Motor neuron (in vitro differentiated cells): ENCODE results near the gene C6. TPM values are rescaled to one million over a fixed set of nuclear protein-coding genes. Genes with fewer than 3 reads are reported as not detected.

Experiments used
- ATAC-seq, 8 experiments: fragments of 200-7000 bp; cut with Tn5 transposase; replicated peaks in 6 of 8; 2 replicates each; pipeline ENCODE4 v1.8.0; 2021; ENCODE audit warnings: mild to moderate bottlenecking in 8 of 8, moderate library complexity in 8 of 8
- H3K27ac ChIP-seq, 2 donors: fragments of 250-450 bp; sonication (Bioruptor Pico); 2 replicates each; pipeline ENCODE4 v1.9.0; 2021; ENCODE audit warnings: antibody characterized with exemption in 2 of 2, mild to moderate bottlenecking in 2 of 2, moderate library complexity in 1 of 2
- H3K4me1 ChIP-seq, 2 donors: fragments of 250-450 bp; sonication (Bioruptor Pico); replicated peaks in 1 of 2; 2 replicates each; pipeline ENCODE4 v1.6.1; 2021; ENCODE audit warnings: antibody characterized with exemption in 2 of 2, mild to moderate bottlenecking in 2 of 2, moderate library complexity in 1 of 2
- H3K4me3 ChIP-seq, 5 donors: fragments of 250-450 bp; sonication (Bioruptor Pico); 2 replicates each; pipeline ENCODE4 v1.9.0; 2021; ENCODE audit warnings: antibody characterized with exemption in 5 of 5, mild to moderate bottlenecking in 5 of 5, moderate library complexity in 4 of 5
- WGBS, 10 experiments: fragments of 450-650 bp; shearing (Covaris generic); methylation state at CpG; one replicate each; pipeline ENCODE4 v1.0.0; 2022; 5-methylcytosine and 5-hydroxymethylcytosine counted together
- in situ Hi-C, 9 experiments: fragments of 400-800 bp; cut with MboI; loops; one replicate each; pipeline ENCODE4 v1.15.0; 2021; ENCODE audit warnings: low sequenced_read_pairs in 9 of 9, low pct_unique_long_range_greater_than_20kb in 2 of 9; ENCODE audit not compliant: unreplicated experiment in 9 of 9
- total RNA-seq, 8 experiments: library from RNA; unstranded; fragments of 300-600 nt; gene quantifications; 2 replicates each; pipeline versions ENCODE4 v1.2.3 to v1.2.4, GENCODE V29; 2022

Gene C6
- total RNA-seq, 8 experiments from 2014 or later: 0.28 to 3.6 (median 0.51) TPM; not detected in 3

GRCh38 chr5:41148448-41148847, 64.9 kb downstream of the C6 start:
- Histone ChIP-seq H3K4me1 (no peaks in the 10 kb centered on the region), H3K4me3 (no peak overlapping the region), H3K27ac (no peak overlapping the region)
- ATAC-seq: no peak
- WGBS, 10 experiments: 20 to 80% (median 60%) methylated on average over 1 of the region's 1 CpG; no CpG with 5 or more reads in 6 of the 10 experiments
- in situ Hi-C loops: no loop called here

GRCh38 chr5:41145306-41145705, 68.0 kb downstream of the C6 start:
- no peak for ATAC-seq
- no peak overlapping the region for H3K27ac ChIP-seq
- H3K4me3 ChIP-seq: no peak overlapping the region
- in situ Hi-C loops: no loop called here
- H3K4me1 ChIP-seq: no peaks in the 10 kb centered on the region
- 37 to 100% (median 90%) methylated on average over 1 to 5 of the region's 5 CpGs for WGBS, 10 experiments

DNA sequence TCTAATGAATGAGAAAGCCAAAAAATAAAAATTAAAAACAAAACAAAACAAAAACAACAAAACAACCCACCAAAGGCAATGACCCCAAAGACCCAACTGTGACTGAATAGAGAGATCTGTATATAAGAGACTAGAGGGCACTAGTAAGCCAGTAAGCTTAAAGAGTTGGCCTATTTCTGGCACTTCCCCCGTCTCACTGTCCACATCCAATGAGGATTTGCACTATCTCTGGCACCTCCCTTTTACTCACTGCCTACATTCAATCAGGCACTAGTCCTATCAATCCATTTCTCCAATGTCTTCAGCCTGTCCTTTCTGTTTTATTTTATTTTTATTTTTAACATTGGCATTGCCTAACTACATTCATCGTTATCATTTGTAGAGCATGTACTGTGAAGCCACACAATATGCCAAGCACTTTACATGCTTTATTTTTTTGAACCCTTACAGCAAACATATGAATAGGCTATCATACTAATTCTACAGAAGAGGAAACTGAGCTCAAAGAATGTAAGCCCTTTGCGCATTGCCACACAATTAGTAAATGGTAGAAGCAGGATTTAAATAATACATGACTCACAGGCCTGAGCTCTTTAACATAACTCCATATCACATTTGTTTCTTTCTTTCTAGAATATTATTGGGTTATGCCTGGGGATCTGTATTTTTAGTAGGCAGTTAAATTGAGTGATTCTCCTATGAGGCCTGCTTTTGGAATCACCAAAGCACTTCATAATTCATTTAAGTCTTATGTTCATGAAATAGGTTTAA, 70.0 kb downstream of the C6 start:
- Histone ChIP-seq H3K4me3 (no peak overlapping the region), H3K4me1 (no peaks in the 10 kb centered on the region), H3K27ac (no peak overlapping the region)
- in situ Hi-C loops: no loop called here
- WGBS, 10 experiments: 27 to 100% (median 80%) methylated on average over 1 to 3 of the region's 3 CpGs; no CpG with 5 or more reads in 1 of the 10 experiments
- peak in 2 of 8 experiments; percentile 88 to 94 for ATAC-seq

GRCh38 chr5:41127967-41128690, 85.2 kb downstream of the C6 start:
- H3K27ac ChIP-seq: no peak overlapping the region
- H3K4me1 ChIP-seq: no peaks in the 10 kb centered on the region
- WGBS, 10 experiments: 0 to 43% (median 10%) methylated on average over 1 of the region's 1 CpG; no CpG with 5 or more reads in 1 of the 10 experiments
- peak in 5 of 8 experiments; percentile 26 to 95 (median 37) for ATAC-seq
- in situ Hi-C loops: no loop called here
- H3K4me3 ChIP-seq: no peak overlapping the region

DNA sequence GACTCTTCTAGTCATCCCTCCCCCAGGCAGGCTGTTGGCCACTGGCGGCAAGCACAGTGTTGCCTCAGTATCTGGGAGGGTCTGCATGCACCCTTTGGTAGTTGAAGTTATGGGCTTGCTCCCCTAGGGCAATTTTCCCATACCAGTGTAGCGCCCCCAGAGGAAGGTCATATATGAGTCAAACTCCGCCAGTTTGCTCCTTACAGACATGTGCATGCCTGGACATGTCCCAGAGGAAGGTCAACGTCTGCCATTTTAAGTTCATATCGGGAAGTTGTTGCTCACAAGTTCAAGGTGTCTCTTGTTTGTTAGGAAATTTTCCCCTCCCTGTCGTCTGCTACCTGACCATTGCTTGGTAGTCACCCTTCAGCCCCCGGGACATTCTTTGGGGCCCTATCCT, 90.9 kb downstream of the C6 start:
- H3K27ac ChIP-seq: no peak overlapping the region
- in situ Hi-C loops: loop anchor here in 1 of 9 experiments (25.0 kb wide), 1 partner anchor 210 kb away; the partner anchor contains the start of gene C7
- H3K4me3 ChIP-seq: no peak overlapping the region
- ATAC-seq: peak in 1 of 8 experiments; percentile 16
- H3K4me1 ChIP-seq: no peaks in the 10 kb centered on the region
- WGBS, 10 experiments: 60 to 100% (median 81%) methylated on average over 1 to 5 of the region's 7 CpGs; no CpG with 5 or more reads in 4 of the 10 experiments

- no peak for ATAC-seq
- in situ Hi-C loops: loop anchor here in 1 of 9 experiments (25.0 kb wide), 1 partner anchor 208 kb away; the partner anchor contains the start of gene C7
- 58 to 97% (median 83%) methylated on average over 1 to 8 of the region's 8 CpGs; no CpG with 5 or more reads in 3 of the 10 experiments for WGBS, 10 experiments
- Histone ChIP-seq H3K4me1 (no peaks in the 10 kb centered on the region), H3K27ac (no peak overlapping the region), H3K4me3 (no peak overlapping the region)
Measured at GRCh38 chr5:41120600-41120999, 92.7 kb downstream of the C6 start.

GRCh38 chr5:41118177-41118576, 95.2 kb downstream of the C6 start:
- in situ Hi-C loops: loop anchor here in 1 of 9 experiments (25.0 kb wide), 1 partner anchor 206 kb away; the partner anchor contains the start of gene C7
- Histone ChIP-seq H3K4me1 (no peaks in the 10 kb centered on the region), H3K27ac (no peak overlapping the region), H3K4me3 (no peak overlapping the region)
- no peak for ATAC-seq
- 59 to 100% (median 92%) methylated on average over 3 of the region's 3 CpGs for WGBS, 10 experiments

DNA sequence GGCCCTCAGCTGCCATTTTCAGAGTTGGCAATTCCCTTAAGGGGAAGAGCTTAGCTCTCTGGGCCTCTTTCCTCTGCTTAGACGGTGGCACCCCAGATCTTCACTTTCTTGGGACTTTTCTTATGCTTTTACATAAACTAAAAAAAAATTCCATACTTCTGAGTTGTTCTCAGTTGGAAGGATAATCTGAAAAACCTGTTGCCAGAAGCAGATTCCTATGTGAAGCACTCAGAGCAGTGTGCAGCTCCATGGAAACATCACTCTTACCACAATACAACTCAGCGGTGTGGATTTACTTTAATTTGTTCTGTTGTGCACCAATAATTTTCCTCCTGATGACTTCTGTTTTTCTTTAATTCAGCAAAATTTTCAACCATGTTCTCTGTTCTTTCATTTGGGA, 98.1 kb downstream of the C6 start:
- in situ Hi-C loops: loop anchor here in 1 of 9 experiments (25.0 kb wide), 1 partner anchor 203 kb away; the partner anchor contains the start of gene C7
- no peak overlapping the region for H3K27ac ChIP-seq
- no peak overlapping the region for H3K4me3 ChIP-seq
- no peaks in the 10 kb centered on the region for H3K4me1 ChIP-seq
- WGBS, 10 experiments: 0 to 100% (median 60%) methylated on average over 1 to 2 of the region's 2 CpGs
- peak in 3 of 8 experiments; percentile 44 to 83 (median 83) for ATAC-seq

DNA sequence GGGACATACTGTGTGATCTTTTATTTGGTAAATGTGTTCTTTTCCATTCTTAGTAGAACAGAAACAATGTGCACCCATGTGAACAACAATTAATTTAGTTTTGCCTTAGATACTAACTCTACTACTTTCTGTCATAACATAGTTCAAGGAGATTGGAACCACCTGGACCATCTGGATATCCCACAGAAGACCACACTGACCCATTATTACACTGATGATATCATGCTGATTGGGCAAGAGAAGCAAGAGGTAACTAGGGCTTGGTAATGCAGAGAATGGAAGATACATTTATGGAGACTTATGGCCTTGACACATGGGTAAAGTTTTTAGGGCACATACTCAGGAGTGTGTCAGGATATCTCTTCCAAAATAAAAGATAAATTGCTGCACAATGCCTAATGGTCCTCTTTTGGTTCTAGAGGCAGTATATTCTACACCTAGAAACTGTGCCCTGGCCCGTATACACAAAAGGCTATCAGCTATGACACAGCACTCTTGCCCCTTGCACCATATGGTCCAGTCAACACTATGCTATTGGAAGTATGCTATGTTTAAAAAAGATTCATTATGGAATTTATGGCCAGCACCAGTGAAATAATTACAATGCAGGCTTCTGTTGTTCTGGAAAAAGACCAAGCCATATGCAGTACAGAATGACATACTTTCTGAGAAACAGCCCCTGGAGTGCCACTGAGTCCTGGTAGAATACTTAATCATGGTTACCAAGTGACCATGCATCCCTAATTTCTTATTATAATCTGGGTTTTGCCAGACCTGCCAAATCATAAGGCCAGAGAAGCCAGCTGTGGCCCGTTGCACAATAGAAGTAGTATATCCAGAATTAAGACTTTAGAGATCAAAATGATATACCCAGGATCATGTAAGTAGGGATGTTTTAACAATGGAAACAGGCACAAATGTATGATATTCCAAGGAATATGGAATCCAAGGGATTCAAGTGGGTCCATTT, 100.6 kb downstream of the C6 start:
- H3K27ac ChIP-seq: no peak overlapping the region
- ATAC-seq: no peak
- 0 to 100% (median 59%) methylated on average over 1 to 2 of the region's 2 CpGs; no CpG with 5 or more reads in 4 of the 10 experiments for WGBS, 10 experiments
- in situ Hi-C loops: loop anchor here in 1 of 9 experiments (25.0 kb wide), 1 partner anchor 200 kb away; the partner anchor contains the start of gene C7
- H3K4me1 ChIP-seq: no peaks in the 10 kb centered on the region
- no peak overlapping the region for H3K4me3 ChIP-seq

DNA sequence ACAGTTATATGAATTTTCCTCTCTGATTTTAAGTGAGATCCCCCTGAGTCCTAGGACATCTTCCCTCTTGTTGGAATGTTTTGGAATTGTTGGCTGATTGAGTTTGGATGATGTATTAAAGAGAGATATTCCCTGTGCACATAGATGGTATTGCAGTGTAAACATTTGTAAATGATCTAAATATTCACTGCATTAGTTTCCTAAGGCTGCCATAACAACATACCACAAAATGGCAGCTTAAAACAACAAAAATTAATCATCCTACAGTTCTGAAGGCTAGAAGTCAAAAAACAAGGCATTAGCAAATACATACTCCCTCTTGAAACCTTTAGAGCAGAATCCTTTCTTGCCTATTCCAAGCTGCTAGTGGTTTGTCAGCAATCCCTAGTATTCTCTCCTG, 104.1 kb downstream of the C6 start:
- Histone ChIP-seq H3K27ac (no peak overlapping the region), H3K4me3 (no peak overlapping the region), H3K4me1 (no peaks in the 10 kb centered on the region)
- no peak for ATAC-seq
- in situ Hi-C loops: loop anchor here in 1 of 9 experiments (25.0 kb wide), 1 partner anchor 197 kb away; the partner anchor contains the start of gene C7

- ATAC-seq: peak in 1 of 8 experiments; percentile 43
- in situ Hi-C loops: loop anchor here in 1 of 9 experiments (25.0 kb wide), 1 partner anchor 190 kb away; the partner anchor contains the start of gene C7
- H3K27ac ChIP-seq: no peak overlapping the region
- no peaks in the 10 kb centered on the region for H3K4me1 ChIP-seq
- no peak overlapping the region for H3K4me3 ChIP-seq
Measured at GRCh38 chr5:41102341-41102740, 111.0 kb downstream of the C6 start.

- no peak overlapping the region for H3K4me3 ChIP-seq
- WGBS, 10 experiments: 0 to 80% (median 17%) methylated on average over 1 to 2 of the region's 2 CpGs; no CpG with 5 or more reads in 3 of the 10 experiments
- H3K27ac ChIP-seq: no peak overlapping the region
- in situ Hi-C loops: no loop called here
- peak in 1 of 8 experiments; percentile 33 for ATAC-seq
- no peaks in the 10 kb centered on the region for H3K4me1 ChIP-seq
Measured at GRCh38 chr5:41097642-41098041, 115.7 kb downstream of the C6 start.
